ENCODE measurements around the gene CBX8. TPM values are rescaled to one million over a fixed set of nuclear protein-coding genes. Genes with fewer than 3 reads are reported as not detected.

Gene CBX8
- total and polyA plus RNA-seq, 2 of the 13 experiments (the other 11 are each of a cell fraction or from before 2014, with no cell fraction given): 0.34 to 12.6 TPM

- TF ChIP-seq MTA3 (CRISPR knock-in tag; IDR thresholded peaks at IDR 0.05) (no peak), PREB (CRISPR knock-in tag; IDR thresholded peaks at IDR 0.05) (no peak), BHLHE40 (IDR thresholded peaks at IDR 0.05; ENCODE audit: low read length) (no peak), SATB2 (CRISPR knock-in tag; IDR thresholded peaks at IDR 0.05) (no peak), MIER3 (CRISPR knock-in tag; IDR thresholded peaks at IDR 0.05; ENCODE audit: borderline replicate concordance) (peak; percentile 66; the same call in 1 of the 2 replicates), ZNF275 (CRISPR knock-in tag; IDR thresholded peaks at IDR 0.05; ENCODE audit: borderline replicate concordance) (peak; percentile 94), PHF21A (CRISPR knock-in tag; IDR thresholded peaks at IDR 0.05) (peak; percentile 47; the same call in 1 of the 2 replicates), MBNL3 (CRISPR knock-in tag; conservative IDR thresholded peaks at IDR 0.05) (no peak), ZNF333 (CRISPR knock-in tag; IDR thresholded peaks at IDR 0.05; ENCODE audit: borderline replicate concordance) (peak; percentile 96), ZFP36 (IDR thresholded peaks at IDR 0.05; ENCODE audit: borderline replicate concordance, low read depth, low read length, partially characterized antibody) (no peak), ZSCAN22 (CRISPR knock-in tag; IDR thresholded peaks at IDR 0.05) (peak; percentile 71; the same call in 1 of the 2 replicates), NCOR1 (IDR thresholded peaks at IDR 0.05; ENCODE audit: borderline replicate concordance, low read length) (no peak), EHMT2 (IDR thresholded peaks at IDR 0.05; ENCODE audit: borderline replicate concordance, low read depth, low read length) (no peak), ZNF18 (CRISPR knock-in tag; IDR thresholded peaks at IDR 0.05; ENCODE audit: insufficient replicate concordance) (peak; percentile 88), ATF5 (CRISPR knock-in tag; IDR thresholded peaks at IDR 0.05; ENCODE audit: low read depth) (peak; percentile 85; the same call in 1 of the 2 replicates), SNAI1 (CRISPR knock-in tag; IDR thresholded peaks at IDR 0.05; ENCODE audit: borderline replicate concordance) (peak; percentile 86), HOXA9 (CRISPR knock-in tag; IDR thresholded peaks at IDR 0.05; ENCODE audit: borderline replicate concordance) (peak; percentile 91), MTA1 (CRISPR knock-in tag; IDR thresholded peaks at IDR 0.05; ENCODE audit: borderline replicate concordance) (peak; percentile 57), DNMT3B (CRISPR knock-in tag; conservative IDR thresholded peaks at IDR 0.05) (peak; percentile 54; the same call in 1 of the 2 replicates), MAZ (IDR thresholded peaks at IDR 0.05; ENCODE audit: borderline replicate concordance, low read depth, low read length) (no peak), MAZ (CRISPR knock-in tag; IDR thresholded peaks at IDR 0.05; ENCODE audit: low read depth) (peak; percentile 80), SSRP1 (CRISPR knock-in tag; IDR thresholded peaks at IDR 0.05) (no peak), CREB3 (CRISPR knock-in tag; IDR thresholded peaks at IDR 0.05) (no peak; the same call in 1 of the 2 replicates), NFATC3 (CRISPR knock-in tag; IDR thresholded peaks at IDR 0.05) (no peak)
Measured at GRCh38 chr17:79803997-79804855, 7.3 kb upstream of the CBX8 start (continued).

Data from HepG2 (cell line).